COR-L47 (cell line): ENCODE data around the gene SCRT2.
"Not testable (repeated sequence)": the region's sequence is repeated elsewhere in the genome, so short reads cannot be mapped to it uniquely, and the experiment has no call there.

ENCODE experiments used
- DNase-seq: peaks from one replicate; lab custom pipeline; 2025; lab: John Stamatoyannopoulos, UW

Gene SCRT2

GRCh38 chr20:701401-702129 lies 26.0 kb upstream of the SCRT2 start:
- no peak for DNase-seq

GRCh38 chr20:699811-700338 lies 24.3 kb upstream of the SCRT2 start:
- no peak for DNase-seq

- DNase-seq: no peak
Observed at GRCh38 chr20:699342-699741, 23.7 kb upstream of the SCRT2 start.

- DNase-seq: no peak
Observed at GRCh38 chr20:698276-698675, 22.7 kb upstream of the SCRT2 start.

- no peak for DNase-seq
Observed at GRCh38 chr20:697826-698225, 22.2 kb upstream of the SCRT2 start.

- DNase-seq: no peak
Observed at GRCh38 chr20:695165-695866, 19.7 kb upstream of the SCRT2 start.

- no peak for DNase-seq
Observed at GRCh38 chr20:694496-694895, 18.9 kb upstream of the SCRT2 start.

GRCh38 chr20:693786-694185 lies 18.2 kb upstream of the SCRT2 start:
- not testable (repeated sequence) for DNase-seq

- DNase-seq: no peak
Observed at GRCh38 chr20:692044-692443, 16.4 kb upstream of the SCRT2 start.

GRCh38 chr20:689947-690346 lies 14.3 kb upstream of the SCRT2 start:
- no peak for DNase-seq

GRCh38 chr20:689348-689747 lies 13.7 kb upstream of the SCRT2 start:
- no peak for DNase-seq

- DNase-seq: no peak
Observed at GRCh38 chr20:688809-689212, 13.2 kb upstream of the SCRT2 start.

GRCh38 chr20:687468-688203 lies 12.0 kb upstream of the SCRT2 start:
- DNase-seq: no peak

- no peak for DNase-seq
Observed at GRCh38 chr20:684676-685319, 9.2 kb upstream of the SCRT2 start.

GRCh38 chr20:682123-682522 lies 6.5 kb upstream of the SCRT2 start:
- DNase-seq: peak; percentile 18

GRCh38 chr20:680638-681187 lies 5.1 kb upstream of the SCRT2 start:
- DNase-seq: no peak

- DNase-seq: no peak
Observed at GRCh38 chr20:677957-678356, 2.4 kb upstream of the SCRT2 start.

- DNase-seq: no peak
Observed at GRCh38 chr20:676967-677366, 1.4 kb upstream of the SCRT2 start.

GRCh38 chr20:676315-676937 lies 824 bp upstream of the SCRT2 start:
- DNase-seq: peak; percentile 39

GRCh38 chr20:675033-675452 lies 559 bp downstream of the SCRT2 start:
- DNase-seq: no peak

- DNase-seq: no peak
Observed at GRCh38 chr20:673603-674001, 2.0 kb downstream of the SCRT2 start.
